H9 (cell line): ENCODE measurements around the gene CUEDC2. TPM values are rescaled to one million over a fixed set of nuclear protein-coding genes. Genes with fewer than 3 reads are reported as not detected.

Source experiments
- DNase-seq: peaks from one replicate; pipeline ENCODE4 v3.0.0-alpha.2; 2017
- H2AFZ ChIP-seq: one replicate; pipeline ENCODE4 v1.6.1; 2013; ENCODE audit warnings: mild to moderate bottlenecking, low read length, control low read depth, moderate library complexity
- H2AK5ac ChIP-seq: 2 replicates; pipeline ENCODE4 v1.6.1; 2013; ENCODE audit warnings: low read length, control low read depth, mixed read lengths; ENCODE audit not compliant: insufficient read length
- H2BK120ac ChIP-seq: one replicate; pipeline ENCODE4 v1.6.1; 2013; ENCODE audit warnings: low read depth, mild to moderate bottlenecking, low read length, control low read depth, inconsistent platforms; ENCODE audit not compliant: poor library complexity, severe bottlenecking
- H2BK12ac ChIP-seq: 2 replicates; pipeline ENCODE4 v1.6.1; 2013; ENCODE audit warnings: low read length, control low read depth, mixed read lengths, low read depth; ENCODE audit not compliant: insufficient read length
- H2BK15ac ChIP-seq: 2 replicates; pipeline ENCODE4 v1.6.1; 2013; ENCODE audit warnings: low read depth, low read length, control low read depth
- H2BK20ac ChIP-seq: one replicate; pipeline ENCODE4 v1.6.1; 2013; ENCODE audit warnings: low read depth, mild to moderate bottlenecking, low read length, control low read depth, inconsistent platforms; ENCODE audit not compliant: poor library complexity, severe bottlenecking
- H2BK5ac ChIP-seq: 2 replicates; pipeline ENCODE4 v1.6.1; 2013; ENCODE audit warnings: low read length, control low read depth, mixed read lengths; ENCODE audit not compliant: insufficient read length
- H3K14ac ChIP-seq: 2 replicates; pipeline ENCODE4 v1.6.1; 2013; ENCODE audit warnings: low read length, control low read depth; ENCODE audit not compliant: insufficient read depth
- H3K18ac ChIP-seq: 2 replicates; pipeline ENCODE4 v1.6.1; 2013; ENCODE audit warnings: low read depth, mild to moderate bottlenecking, mixed read lengths, low read length, control low read depth; ENCODE audit not compliant: insufficient read length
- H3K23ac ChIP-seq: 2 replicates; pipeline ENCODE4 v1.6.1; 2013; ENCODE audit warnings: low read length, control low read depth, mixed read lengths, low read depth; ENCODE audit not compliant: insufficient read length
- H3K23me2 ChIP-seq: 2 replicates; pipeline ENCODE4 v1.6.1; 2013; ENCODE audit warnings: low read depth, mild to moderate bottlenecking, mixed read lengths, low read length, control low read depth; ENCODE audit not compliant: insufficient read length, poor library complexity, severe bottlenecking
- H3K27ac ChIP-seq: 2 replicates; pipeline ENCODE4 v1.5.1; 2013; ENCODE audit warnings: low read length, control low read depth, mixed read lengths, low read depth; ENCODE audit not compliant: insufficient read length
- H3K27me3 ChIP-seq: 2 replicates; pipeline ENCODE4 v1.6.1; 2013; ENCODE audit warnings: low read length, control low read depth, inconsistent platforms; ENCODE audit not compliant: insufficient read depth
- H3K4ac ChIP-seq: 2 replicates; pipeline ENCODE4 v1.6.1; 2013; ENCODE audit warnings: low read depth, mild to moderate bottlenecking, control low read depth, inconsistent platforms, low read length, moderate library complexity
- H3K4me1 ChIP-seq: 2 replicates; pipeline ENCODE4 v1.6.1; 2013; ENCODE audit warnings: low read length, control low read depth, inconsistent platforms; ENCODE audit not compliant: insufficient read depth
- H3K4me2 ChIP-seq: 2 replicates; pipeline ENCODE4 v1.6.1; 2013; ENCODE audit warnings: low read length, control low read depth, mixed read lengths; ENCODE audit not compliant: insufficient read length, insufficient read depth
- H3K56ac ChIP-seq: 2 replicates; pipeline ENCODE4 v1.6.1; 2013; ENCODE audit warnings: low read depth, mild to moderate bottlenecking, mixed read lengths, low read length, control low read depth; ENCODE audit not compliant: insufficient read length
- H3K79me1 ChIP-seq: 2 replicates; pipeline ENCODE4 v1.6.1; 2013; ENCODE audit warnings: low read depth, mild to moderate bottlenecking, moderate library complexity, low read length, control low read depth, inconsistent platforms; ENCODE audit not compliant: insufficient read depth, poor library complexity, severe bottlenecking
- H3K79me2 ChIP-seq: 2 replicates; pipeline ENCODE4 v1.6.1; 2013; ENCODE audit warnings: low read length, control low read depth, inconsistent platforms; ENCODE audit not compliant: insufficient read depth
- H3K9ac ChIP-seq: 2 replicates; pipeline ENCODE4 v1.6.1; 2013; ENCODE audit warnings: low read length, control low read depth, mixed read lengths; ENCODE audit not compliant: insufficient read length; ENCODE audit errors: extremely low read depth
- H3K9me3 ChIP-seq: one replicate; pipeline ENCODE4 v1.6.1; 2013; ENCODE audit warnings: low read depth, low read length, inconsistent platforms; ENCODE audit not compliant: control insufficient read depth
- H3T11ph ChIP-seq: one replicate; pipeline ENCODE4 v1.6.1; 2013; ENCODE audit warnings: mild to moderate bottlenecking, low read length, control low read depth, inconsistent platforms
- H4K20me1 ChIP-seq: one replicate; pipeline ENCODE4 v1.6.1; 2013; ENCODE audit not compliant: control insufficient read depth, insufficient read length, insufficient read depth
- H4K5ac ChIP-seq: 2 replicates; pipeline ENCODE4 v1.6.1; 2013; ENCODE audit warnings: low read depth, mild to moderate bottlenecking, mixed read lengths, low read length, control low read depth; ENCODE audit not compliant: insufficient read length
- H4K8ac ChIP-seq: replicated peaks from 2 replicates; pipeline ENCODE4 v1.6.1; 2013; ENCODE audit warnings: low read length, control low read depth, mixed read lengths, low read depth; ENCODE audit not compliant: insufficient read length
- H4K91ac ChIP-seq: 2 replicates; pipeline ENCODE4 v1.6.1; 2013; ENCODE audit warnings: low read depth, mild to moderate bottlenecking, moderate library complexity, mixed read lengths, low read length, control low read depth; ENCODE audit not compliant: insufficient read length
- H3K27ac Mint-ChIP-seq, 3 experiments: 2 replicates in 2 of 3; 3 replicates in 1 of 3; pipeline ENCODE4 v1.8.0; 2020 to 2021; ENCODE audit warnings: mixed read lengths in 3 of 3, mild to moderate bottlenecking in 1 of 3, moderate library complexity in 1 of 3
- H3K27me3 Mint-ChIP-seq: 2 replicates; pipeline ENCODE4 v1.8.0; 2021; ENCODE audit warnings: low read depth, mild to moderate bottlenecking, moderate library complexity, mixed read lengths
- H3K36me3 Mint-ChIP-seq, 3 experiments: 2 replicates in 2 of 3; 3 replicates in 1 of 3; pipeline ENCODE4 v1.8.0; 2020 to 2021; ENCODE audit warnings: low read depth in 3 of 3, mixed read lengths in 3 of 3; ENCODE audit not compliant: insufficient read depth in 1 of 3
- H3K4me1 Mint-ChIP-seq, 2 experiments: 2 replicates each; pipeline ENCODE4 v1.8.0; 2020; ENCODE audit warnings: mixed read lengths in 2 of 2
- H3K4me3 Mint-ChIP-seq, 2 experiments: 2 replicates in 1 of 2; 3 replicates in 1 of 2; pipeline ENCODE4 v1.8.0; 2020 to 2021; ENCODE audit warnings: mild to moderate bottlenecking in 2 of 2, mixed read lengths in 2 of 2, moderate library complexity in 1 of 2
- H3K9me3 Mint-ChIP-seq, 2 experiments: 2 replicates in 1 of 2; 3 replicates in 1 of 2; pipeline ENCODE4 v1.8.0; 2020; ENCODE audit warnings: mild to moderate bottlenecking in 2 of 2, mixed read lengths in 2 of 2, moderate library complexity in 1 of 2
- WGBS: extraction: QIAGEN DNeasy Blood & Tissue Kit; methylation state at CpG from one replicate; pipeline ENCODE4 v1.1.7; 2013; ENCODE audit warnings: missing lambda C conversion rate, low lambda C conversion rate, mixed read lengths; ENCODE audit not compliant: insufficient read length; ENCODE audit errors: extremely low coverage; 5-methylcytosine and 5-hydroxymethylcytosine counted together
- total RNA-seq: library from RNA; stranded (reverse); gene quantifications from 2 replicates; pipeline ENCODE4 v1.2.1, GENCODE V29; 2021
- TF ChIP-seq, protein P1 (sequence below): fragments of 200-600 bp; sonication (generic); conservative IDR thresholded peaks from 3 replicates; pipeline ENCODE4 v1.8.0; 2021; ENCODE audit warnings: antibody characterized with exemption, mild to moderate bottlenecking

CUEDC2 gene
- total RNA-seq, 1 experiment from 2014 or later = 41.2 TPM

DNA sequence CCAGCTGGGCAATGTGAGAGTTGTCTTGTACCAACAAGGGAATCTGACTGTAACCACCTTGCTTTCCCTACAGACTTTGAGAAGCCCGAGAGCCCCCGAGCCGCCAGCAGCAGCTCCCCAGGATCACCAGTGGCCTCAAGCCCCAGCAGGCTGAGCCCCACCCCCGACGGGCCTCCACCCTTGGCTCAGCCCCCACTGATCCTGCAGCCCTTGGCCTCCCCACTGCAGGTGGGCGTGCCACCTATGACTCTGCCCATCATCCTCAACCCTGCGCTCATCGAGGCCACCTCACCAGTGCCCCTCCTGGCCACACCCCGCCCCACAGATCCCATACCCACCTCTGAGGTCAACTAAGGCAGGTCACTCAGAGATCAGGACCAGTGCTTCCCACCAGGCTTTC, 50.4 kb downstream of the CUEDC2 start:
- H2BK15ac ChIP-seq = no peak overlapping the region
- WGBS = no CpG with 5 or more reads among the region's 9 CpGs
- no peak overlapping the region for H3K9ac ChIP-seq
- H3K4me1 ChIP-seq = no peaks in the 10 kb centered on the region
- no peaks in the 10 kb centered on the region for H3K79me2 ChIP-seq
- H4K8ac ChIP-seq = no peak overlapping the region
- H2AK5ac ChIP-seq = no peak overlapping the region
- no peaks in the 10 kb centered on the region for H3K9me3 Mint-ChIP-seq
- H3K23ac ChIP-seq = no peak overlapping the region
- no peaks in the 10 kb centered on the region for H3K23me2 ChIP-seq
- H3K4me1 Mint-ChIP-seq = no peaks in the 10 kb centered on the region
- H3K56ac ChIP-seq = no peak overlapping the region
- no peak overlapping the region for H3K14ac ChIP-seq
- no peak overlapping the region for H2BK12ac ChIP-seq
- no peak overlapping the region for H4K91ac ChIP-seq
- TF ChIP-seq, protein P1, sequence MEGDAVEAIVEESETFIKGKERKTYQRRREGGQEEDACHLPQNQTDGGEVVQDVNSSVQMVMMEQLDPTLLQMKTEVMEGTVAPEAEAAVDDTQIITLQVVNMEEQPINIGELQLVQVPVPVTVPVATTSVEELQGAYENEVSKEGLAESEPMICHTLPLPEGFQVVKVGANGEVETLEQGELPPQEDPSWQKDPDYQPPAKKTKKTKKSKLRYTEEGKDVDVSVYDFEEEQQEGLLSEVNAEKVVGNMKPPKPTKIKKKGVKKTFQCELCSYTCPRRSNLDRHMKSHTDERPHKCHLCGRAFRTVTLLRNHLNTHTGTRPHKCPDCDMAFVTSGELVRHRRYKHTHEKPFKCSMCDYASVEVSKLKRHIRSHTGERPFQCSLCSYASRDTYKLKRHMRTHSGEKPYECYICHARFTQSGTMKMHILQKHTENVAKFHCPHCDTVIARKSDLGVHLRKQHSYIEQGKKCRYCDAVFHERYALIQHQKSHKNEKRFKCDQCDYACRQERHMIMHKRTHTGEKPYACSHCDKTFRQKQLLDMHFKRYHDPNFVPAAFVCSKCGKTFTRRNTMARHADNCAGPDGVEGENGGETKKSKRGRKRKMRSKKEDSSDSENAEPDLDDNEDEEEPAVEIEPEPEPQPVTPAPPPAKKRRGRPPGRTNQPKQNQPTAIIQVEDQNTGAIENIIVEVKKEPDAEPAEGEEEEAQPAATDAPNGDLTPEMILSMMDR = no peak
- no peaks in the 10 kb centered on the region for H4K20me1 ChIP-seq
- no peaks in the 10 kb centered on the region for H3K27me3 Mint-ChIP-seq
- H3K36me3 Mint-ChIP-seq = peaks cover 6 to 24% (median 12%) of the 10 kb centered on the region in 3 experiments
- H2BK120ac ChIP-seq = no peak overlapping the region
- no peak for DNase-seq
- no peak overlapping the region for H2BK20ac ChIP-seq
- no peak overlapping the region for H2AFZ ChIP-seq
- no peak overlapping the region for H4K5ac ChIP-seq
- H3T11ph ChIP-seq = no peak overlapping the region
- no peak overlapping the region for H3K27ac Mint-ChIP-seq
- H3K18ac ChIP-seq = no peak overlapping the region
- H3K4me2 ChIP-seq = no peak overlapping the region
- H3K79me1 ChIP-seq = no peaks in the 10 kb centered on the region
- no peaks in the 10 kb centered on the region for H3K9me3 ChIP-seq
- H3K4ac ChIP-seq = no peak overlapping the region
- no peak overlapping the region for H3K27ac ChIP-seq
- no peak overlapping the region for H2BK5ac ChIP-seq
- H3K4me3 Mint-ChIP-seq = no peak overlapping the region
- H3K27me3 ChIP-seq = no peaks in the 10 kb centered on the region
